Gastrocnemius medialis (tissue), 4 donors: ENCODE measurements around the gene CEBPA. TPM values are rescaled to one million over a fixed set of nuclear protein-coding genes. Genes with fewer than 3 reads are reported as not detected.
A peak's percentile ranks its signal among the peaks of the same experiment; 100 is the strongest.

Source experiments
- ATAC-seq, 2 donors: fragments of 150-250 bp; one replicate each; pipeline ENCODE4 v1.9.1; 2016
- DNase-seq, 2 donors: peaks; one replicate each; pipeline ENCODE4 v3.0.0-alpha.2; 2019
- H3K27ac ChIP-seq, 4 donors: fragments of 200-600 bp; sonication (generic); 1 replicate in 1 of 4; 2 replicates in 3 of 4; pipeline ENCODE4 v1.5.1; 2016 to 2018; ENCODE audit warnings: mild to moderate bottlenecking in 2 of 4, moderate library complexity in 1 of 4
- H3K27me3 ChIP-seq, 3 donors: fragments of 200-600 bp; sonication (generic) in 2 of 3; 1 replicate in 1 of 3; 2 replicates in 2 of 3; pipeline versions ENCODE4 v1.5.1 to v1.6.0; 2016 to 2019; ENCODE audit warnings: mild to moderate bottlenecking in 1 of 3, moderate library complexity in 1 of 3
- H3K36me3 ChIP-seq, 2 donors: fragments of 200-600 bp; sonication (generic) in 1 of 2; one replicate each; pipeline ENCODE4 v1.5.1; 2017 to 2018
- H3K4me1 ChIP-seq, 2 donors: fragments of 200-600 bp; sonication (generic) in 1 of 2; one replicate each; pipeline ENCODE4 v1.5.1; 2016 to 2017; ENCODE audit warnings: mild to moderate bottlenecking in 2 of 2
- H3K4me3 ChIP-seq, 4 donors: fragments of 200-600 bp; sonication (generic) in 3 of 4; 1 replicate in 1 of 4; 2 replicates in 3 of 4; pipeline ENCODE4 v1.5.1; 2016 to 2019; ENCODE audit warnings: mild to moderate bottlenecking in 2 of 4
- H3K9me3 ChIP-seq, 3 donors: fragments of 200-600 bp; sonication (generic) in 2 of 3; 1 replicate in 1 of 3; 2 replicates in 2 of 3; pipeline ENCODE4 v1.5.1; 2016 to 2019
- POLR2A ChIP-seq, 2 donors: fragments of 450-650 bp; IDR thresholded peaks; one replicate each; pipeline ENCODE4 v1.6.1; 2017; ENCODE audit warnings: antibody characterized with exemption in 2 of 2, mild to moderate bottlenecking in 2 of 2, moderate library complexity in 2 of 2
- in situ Hi-C, 4 donors: fragments of 200-750 bp; cut with MboI; loops; one replicate each; pipeline versions ENCODE4 v1.15.0 to v1.8.0; 2017; ENCODE audit warnings: low sequenced_read_pairs in 4 of 4
- intact Hi-C: fragments of 100-400 bp; cut with DNase I; formaldehyde crosslinking; loops from one replicate; pipeline ENCODE4 v1.15.1; 2023; ENCODE audit warnings: low total_unique reads
- total RNA-seq, 4 donors: library from RNA; depleted of rRNA; stranded (reverse); fragments of >200 nt; gene quantifications; one replicate each; pipeline versions ENCODE4 v1.1.0 to v1.2.3, GENCODE V29; 2016
- TF ChIP-seq, protein P1 (sequence below), 5 experiments: fragments of 450-650 bp in 3 of 5; fragments of 200-600 bp in 2 of 5; sonication (generic) in 2 of 5; IDR thresholded peaks in 4 of 5; conservative IDR thresholded peaks in 1 of 5; 1 replicate in 4 of 5; 2 replicates in 1 of 5; pipeline ENCODE4 v1.5.1; 2016 to 2019; ENCODE audit warnings: antibody characterized with exemption in 5 of 5, mild to moderate bottlenecking in 3 of 5, moderate library complexity in 3 of 5

Gene CEBPA
- 10 to 100 TPM; 11.9 to 29.9 (median 25.5) TPM for total RNA-seq

DNA sequence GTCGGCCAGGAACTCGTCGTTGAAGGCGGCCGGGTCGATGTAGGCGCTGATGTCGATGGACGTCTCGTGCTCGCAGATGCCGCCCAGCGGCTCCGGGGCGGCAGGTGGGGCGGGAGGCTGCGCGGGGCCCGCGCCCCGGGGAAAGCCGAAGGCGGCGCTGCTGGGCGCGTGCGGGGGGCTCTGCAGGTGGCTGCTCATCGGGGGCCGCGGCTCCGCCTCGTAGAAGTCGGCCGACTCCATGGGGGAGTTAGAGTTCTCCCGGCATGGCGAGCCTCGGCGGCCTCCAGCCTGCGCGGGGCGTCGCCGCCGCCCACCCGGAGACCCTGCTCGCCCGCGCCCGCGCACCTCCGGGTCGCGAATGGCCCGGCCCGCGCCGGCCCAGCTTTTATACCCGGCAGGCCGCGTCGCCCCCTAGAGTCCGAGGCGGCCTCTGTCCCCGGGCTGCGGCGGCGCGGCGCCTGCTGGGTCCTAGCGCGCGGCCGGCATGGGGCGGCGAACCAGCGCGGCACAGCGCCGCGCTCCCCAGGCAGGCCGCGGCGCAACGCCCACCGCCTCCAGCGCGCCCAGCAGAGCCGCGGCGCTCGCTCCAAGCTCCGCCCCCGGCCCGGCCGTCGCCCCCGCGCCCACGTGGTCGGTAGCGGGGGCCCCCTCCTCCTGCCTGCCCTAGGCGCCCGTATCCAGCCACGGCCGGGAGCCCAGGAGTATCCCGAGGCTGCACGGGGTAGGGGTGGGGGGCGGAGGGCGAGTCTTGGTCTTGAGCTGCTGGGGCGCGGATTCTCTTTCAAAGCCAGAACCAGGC lies at the start of gene CEBPA:
Gene CEBPA (minus strand): TSS at position 360 of the 799 bp plus-strand sequence. CDS start 120 bp downstream, at position 240.
- Histone ChIP-seq H3K36me3 (no peaks in the 10 kb centered on the region), H3K27ac (peak within 1 kb of the TSS; percentile 92 to 99 (median 96)), H3K9me3 (no peaks in the 10 kb centered on the region), H3K4me3 (peak within 1 kb of the TSS; percentile 80 to 93 (median 84)), H3K4me1 (peaks cover 28 to 37% of the 10 kb centered on the region in 2 donors), H3K27me3 (no peaks in the 10 kb centered on the region)
- in situ Hi-C loops = loop anchor here in 1 of 4 donors (10.0 kb wide), 1 partner anchor 82 kb away; no protein-coding TSS in a partner anchor
- DNase-seq (peak; percentile 72 to 81), ATAC-seq (peak; percentile 61 to 67)
- intact Hi-C loops = loop anchor here (1.0 to 10.0 kb wide), 7 partner anchors 60 to 948 kb away; partner anchors contain the start of genes ANKRD27, CEBPG and RGS9BP
- TF ChIP-seq, protein P1, sequence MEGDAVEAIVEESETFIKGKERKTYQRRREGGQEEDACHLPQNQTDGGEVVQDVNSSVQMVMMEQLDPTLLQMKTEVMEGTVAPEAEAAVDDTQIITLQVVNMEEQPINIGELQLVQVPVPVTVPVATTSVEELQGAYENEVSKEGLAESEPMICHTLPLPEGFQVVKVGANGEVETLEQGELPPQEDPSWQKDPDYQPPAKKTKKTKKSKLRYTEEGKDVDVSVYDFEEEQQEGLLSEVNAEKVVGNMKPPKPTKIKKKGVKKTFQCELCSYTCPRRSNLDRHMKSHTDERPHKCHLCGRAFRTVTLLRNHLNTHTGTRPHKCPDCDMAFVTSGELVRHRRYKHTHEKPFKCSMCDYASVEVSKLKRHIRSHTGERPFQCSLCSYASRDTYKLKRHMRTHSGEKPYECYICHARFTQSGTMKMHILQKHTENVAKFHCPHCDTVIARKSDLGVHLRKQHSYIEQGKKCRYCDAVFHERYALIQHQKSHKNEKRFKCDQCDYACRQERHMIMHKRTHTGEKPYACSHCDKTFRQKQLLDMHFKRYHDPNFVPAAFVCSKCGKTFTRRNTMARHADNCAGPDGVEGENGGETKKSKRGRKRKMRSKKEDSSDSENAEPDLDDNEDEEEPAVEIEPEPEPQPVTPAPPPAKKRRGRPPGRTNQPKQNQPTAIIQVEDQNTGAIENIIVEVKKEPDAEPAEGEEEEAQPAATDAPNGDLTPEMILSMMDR (IDR thresholded peaks at IDR 0.05 in 4 of 5, conservative IDR thresholded peaks at IDR 0.05 in 1 of 5) = peak in 4 of 5 experiments; percentile 67 to 84 (median 80)
- TF ChIP-seq POLR2A (IDR thresholded peaks at IDR 0.05) = peak; percentile 99 to 100

- ATAC-seq = peak; percentile 50 to 84
- TF ChIP-seq, protein P1 (IDR thresholded peaks at IDR 0.05 in 4 of 5, conservative IDR thresholded peaks at IDR 0.05 in 1 of 5) = no peak
- TF ChIP-seq POLR2A (IDR thresholded peaks at IDR 0.05) = no peak
Measured at GRCh38 chr19:33350538-33351309, 48.4 kb upstream of the CEBPA start.

DNA sequence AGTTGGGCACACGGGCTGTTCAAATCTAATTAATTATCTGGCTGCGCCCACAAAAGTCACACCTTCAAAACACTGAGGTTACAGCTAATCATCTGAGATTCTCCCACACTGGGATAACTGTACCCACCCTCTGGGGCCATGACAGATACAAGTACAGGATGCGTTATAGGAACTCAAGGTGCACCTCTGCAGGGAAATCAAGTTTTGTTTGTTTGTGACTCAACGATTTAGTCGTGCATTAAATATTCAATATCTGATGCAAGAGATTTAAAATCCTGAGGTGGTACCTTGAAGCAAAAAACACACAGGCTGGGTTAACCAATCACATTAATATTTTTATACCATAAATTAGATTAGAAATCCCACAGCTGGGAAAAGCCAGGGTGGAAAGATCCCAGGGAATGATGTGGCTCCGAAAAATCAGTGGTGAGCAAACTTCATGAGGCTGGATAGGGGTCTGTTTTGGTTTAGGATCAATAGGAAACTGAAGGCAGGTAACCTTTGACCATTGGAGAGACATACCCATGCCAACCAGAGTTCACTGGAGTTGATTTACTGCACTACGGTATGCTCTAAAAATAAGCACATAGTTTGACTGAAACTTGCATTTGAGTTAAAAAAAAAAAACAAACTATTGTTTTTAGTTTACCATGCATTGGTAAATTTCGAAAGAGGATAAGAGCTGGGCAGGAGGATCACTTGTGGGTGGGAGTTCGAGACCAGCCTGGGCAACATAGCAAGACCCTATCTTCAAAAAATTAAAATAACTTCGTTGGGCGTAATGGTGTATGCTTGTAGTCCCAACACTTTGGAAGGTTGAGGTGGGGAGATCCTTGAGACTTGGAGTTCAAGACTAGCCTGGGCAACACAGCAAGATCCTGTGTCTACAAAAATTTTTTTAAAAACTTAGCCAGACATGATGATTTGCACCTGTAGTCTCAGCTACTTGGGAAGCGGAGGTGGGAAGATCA lies 47.3 kb upstream of the CEBPA start:
- no peaks in the 10 kb centered on the region for H3K9me3 ChIP-seq
- H3K4me1 ChIP-seq = no peaks in the 10 kb centered on the region
- ATAC-seq (no peak), DNase-seq (no peak)
- intact Hi-C loops (no loop called here), in situ Hi-C loops (no loop called here)
- no peaks in the 10 kb centered on the region for H3K36me3 ChIP-seq
- no peak for TF ChIP-seq POLR2A (IDR thresholded peaks at IDR 0.05)
- TF ChIP-seq, protein P1 (IDR thresholded peaks at IDR 0.05 in 4 of 5, conservative IDR thresholded peaks at IDR 0.05 in 1 of 5) = no peak
- no peak overlapping the region for H3K27ac ChIP-seq
- H3K27me3 ChIP-seq = peaks cover 0 to 4% (median 0%) of the 10 kb centered on the region in 3 donors
- no peak overlapping the region for H3K4me3 ChIP-seq

More at GRCh38 chr19:33350538-33351309, 48.4 kb upstream of the CEBPA start:
- intact Hi-C loops = no loop called here
- H3K27me3 ChIP-seq = peaks cover 0 to 4% (median 0%) of the 10 kb centered on the region in 3 donors
- H3K4me3 ChIP-seq = no peak overlapping the region
- H3K4me1 ChIP-seq = no peaks in the 10 kb centered on the region
- DNase-seq = peak in 1 of 2 donors; percentile 64
- in situ Hi-C loops = no loop called here
- H3K27ac ChIP-seq = no peak overlapping the region
- H3K9me3 ChIP-seq = no peaks in the 10 kb centered on the region
- H3K36me3 ChIP-seq = no peaks in the 10 kb centered on the region
